K562 (cell line): ENCODE results near the gene BLM.

Experiments used
- HDAC6 ChIP-seq: IDR thresholded peaks from 2 replicates; pipeline ENCODE4 v1.6.1; 2012; ENCODE audit warnings: low read depth, mild to moderate bottlenecking, control low read depth, inconsistent platforms, low read length, moderate library complexity
- PRPF4 ChIP-seq: fragments of 200-400 bp; formaldehyde crosslinking; IDR thresholded peaks from one replicate; pipeline ENCODE4 v1.6.1; 2017; ENCODE audit warnings: low read length, low read depth, mild to moderate bottlenecking; ENCODE audit not compliant: insufficient read depth, poor library complexity, severe bottlenecking
- STAT5A ChIP-seq: IDR thresholded peaks from 2 replicates; pipeline ENCODE4 v1.6.1; 2012; ENCODE audit warnings: low read length, inconsistent platforms, borderline replicate concordance
- TCF7L2 ChIP-seq: fragments of 150-350 bp; IDR thresholded peaks from 2 replicates; pipeline ENCODE4 v1.6.1; 2016; ENCODE audit warnings: low read depth, mild to moderate bottlenecking, low read length, moderate library complexity
- YY1 ChIP-seq, 3 experiments: IDR thresholded peaks; 2 replicates each; pipeline ENCODE4 v1.6.1; 2011; ENCODE audit warnings: low read length in 2 of 3, mild to moderate bottlenecking in 2 of 3, moderate library complexity in 2 of 3, borderline replicate concordance in 1 of 3, control low read depth in 1 of 3, low read depth in 1 of 3; ENCODE audit not compliant: insufficient read depth in 3 of 3, insufficient replicate concordance in 2 of 3, control insufficient read depth in 1 of 3, insufficient read length in 1 of 3; ENCODE audit errors: extremely low read depth in 1 of 3
- TF ChIP-seq, protein P1 (sequence below): sonication (generic); formaldehyde crosslinking; IDR thresholded peaks from 2 replicates; pipeline ENCODE4 v1.8.0; 2022; ENCODE audit warnings: missing genetic modification reagents, mild to moderate bottlenecking, borderline replicate concordance
- TF ChIP-seq, protein P2 (sequence below), 3 experiments: IDR thresholded peaks in 2 of 3; conservative IDR thresholded peaks in 1 of 3; 2 replicates each; pipeline ENCODE4 v1.5.1; 2011 to 2012; ENCODE audit warnings: low read length in 3 of 3, mild to moderate bottlenecking in 3 of 3, control low read depth in 2 of 3, improper control_type of control experiment in 1 of 3, inconsistent platforms in 1 of 3, low read depth in 1 of 3, mixed read lengths in 1 of 3, moderate library complexity in 1 of 3; ENCODE audit not compliant: insufficient read depth in 2 of 3

DNA sequence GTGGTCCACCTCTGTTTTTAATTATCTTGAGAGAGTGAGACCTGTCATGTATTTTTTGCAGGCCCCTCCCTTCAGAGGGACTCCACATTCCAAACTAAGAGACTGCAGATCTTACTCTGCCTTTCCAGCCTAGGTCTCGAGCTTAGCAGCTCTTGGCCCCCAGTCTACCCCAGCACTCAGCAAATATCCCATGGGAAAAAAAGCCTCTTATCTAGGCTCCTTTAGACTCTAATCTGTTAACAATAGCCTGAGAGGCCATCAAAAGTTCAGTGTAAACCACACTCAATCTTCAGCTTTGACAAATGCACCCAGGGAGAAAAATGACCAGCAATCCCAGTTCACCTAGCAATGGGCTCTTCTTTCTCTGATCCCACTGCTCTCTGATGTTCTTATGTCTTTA lies 8.6 kb upstream of the BLM start:
- TF ChIP-seq, protein P1, sequence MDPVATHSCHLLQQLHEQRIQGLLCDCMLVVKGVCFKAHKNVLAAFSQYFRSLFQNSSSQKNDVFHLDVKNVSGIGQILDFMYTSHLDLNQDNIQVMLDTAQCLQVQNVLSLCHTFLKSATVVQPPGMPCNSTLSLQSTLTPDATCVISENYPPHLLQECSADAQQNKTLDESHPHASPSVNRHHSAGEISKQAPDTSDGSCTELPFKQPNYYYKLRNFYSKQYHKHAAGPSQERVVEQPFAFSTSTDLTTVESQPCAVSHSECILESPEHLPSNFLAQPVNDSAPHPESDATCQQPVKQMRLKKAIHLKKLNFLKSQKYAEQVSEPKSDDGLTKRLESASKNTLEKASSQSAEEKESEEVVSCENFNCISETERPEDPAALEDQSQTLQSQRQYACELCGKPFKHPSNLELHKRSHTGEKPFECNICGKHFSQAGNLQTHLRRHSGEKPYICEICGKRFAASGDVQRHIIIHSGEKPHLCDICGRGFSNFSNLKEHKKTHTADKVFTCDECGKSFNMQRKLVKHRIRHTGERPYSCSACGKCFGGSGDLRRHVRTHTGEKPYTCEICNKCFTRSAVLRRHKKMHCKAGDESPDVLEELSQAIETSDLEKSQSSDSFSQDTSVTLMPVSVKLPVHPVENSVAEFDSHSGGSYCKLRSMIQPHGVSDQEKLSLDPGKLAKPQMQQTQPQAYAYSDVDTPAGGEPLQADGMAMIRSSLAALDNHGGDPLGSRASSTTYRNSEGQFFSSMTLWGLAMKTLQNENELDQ (CRISPR knock-in tag) = no peak
- TF ChIP-seq, protein P2, sequence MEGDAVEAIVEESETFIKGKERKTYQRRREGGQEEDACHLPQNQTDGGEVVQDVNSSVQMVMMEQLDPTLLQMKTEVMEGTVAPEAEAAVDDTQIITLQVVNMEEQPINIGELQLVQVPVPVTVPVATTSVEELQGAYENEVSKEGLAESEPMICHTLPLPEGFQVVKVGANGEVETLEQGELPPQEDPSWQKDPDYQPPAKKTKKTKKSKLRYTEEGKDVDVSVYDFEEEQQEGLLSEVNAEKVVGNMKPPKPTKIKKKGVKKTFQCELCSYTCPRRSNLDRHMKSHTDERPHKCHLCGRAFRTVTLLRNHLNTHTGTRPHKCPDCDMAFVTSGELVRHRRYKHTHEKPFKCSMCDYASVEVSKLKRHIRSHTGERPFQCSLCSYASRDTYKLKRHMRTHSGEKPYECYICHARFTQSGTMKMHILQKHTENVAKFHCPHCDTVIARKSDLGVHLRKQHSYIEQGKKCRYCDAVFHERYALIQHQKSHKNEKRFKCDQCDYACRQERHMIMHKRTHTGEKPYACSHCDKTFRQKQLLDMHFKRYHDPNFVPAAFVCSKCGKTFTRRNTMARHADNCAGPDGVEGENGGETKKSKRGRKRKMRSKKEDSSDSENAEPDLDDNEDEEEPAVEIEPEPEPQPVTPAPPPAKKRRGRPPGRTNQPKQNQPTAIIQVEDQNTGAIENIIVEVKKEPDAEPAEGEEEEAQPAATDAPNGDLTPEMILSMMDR (IDR thresholded peaks at IDR 0.05 in 2 of 3, conservative IDR thresholded peaks at IDR 0.05 in 1 of 3; ENCODE audit: insufficient read depth in 2 of 3, low read depth in 1 of 3, low read length in 3 of 3) = no peak
- TF ChIP-seq YY1 (IDR thresholded peaks at IDR 0.05; ENCODE audit: borderline replicate concordance in 1 of 3, control insufficient read depth in 1 of 3, extremely low read depth in 1 of 3, insufficient read depth in 3 of 3, insufficient read length in 1 of 3, insufficient replicate concordance in 2 of 3, low read depth in 1 of 3, low read length in 2 of 3) (no peak), STAT5A (no peak), HDAC6 (no peak), PRPF4 (no peak), TCF7L2 (no peak)
